LNCaP clone FGC (cell line): Measurements from ENCODE around the gene MATN1.

Source experiments
- DNase-seq: peaks from one replicate; pipeline ENCODE4 v3.0.0-alpha.2; 2011; ENCODE audit warnings: low read depth
- H3K4me3 ChIP-seq: 2 replicates; pipeline ENCODE4 v1.5.1; 2011; ENCODE audit warnings: mild to moderate bottlenecking, low read depth, low read length, control low read depth
- TF ChIP-seq, protein P1 (sequence below): IDR thresholded peaks from 2 replicates; pipeline ENCODE4 v1.5.1; 2012; ENCODE audit warnings: mild to moderate bottlenecking; ENCODE audit not compliant: control insufficient read depth, insufficient read depth; ENCODE audit errors: extremely low read depth

The MATN1 gene

GRCh38 chr1:30733493-30733892 is 10.1 kb upstream of the MATN1 start:
- no peak overlapping the region for H3K4me3 ChIP-seq
- DNase-seq = no peak
- TF ChIP-seq, protein P1, sequence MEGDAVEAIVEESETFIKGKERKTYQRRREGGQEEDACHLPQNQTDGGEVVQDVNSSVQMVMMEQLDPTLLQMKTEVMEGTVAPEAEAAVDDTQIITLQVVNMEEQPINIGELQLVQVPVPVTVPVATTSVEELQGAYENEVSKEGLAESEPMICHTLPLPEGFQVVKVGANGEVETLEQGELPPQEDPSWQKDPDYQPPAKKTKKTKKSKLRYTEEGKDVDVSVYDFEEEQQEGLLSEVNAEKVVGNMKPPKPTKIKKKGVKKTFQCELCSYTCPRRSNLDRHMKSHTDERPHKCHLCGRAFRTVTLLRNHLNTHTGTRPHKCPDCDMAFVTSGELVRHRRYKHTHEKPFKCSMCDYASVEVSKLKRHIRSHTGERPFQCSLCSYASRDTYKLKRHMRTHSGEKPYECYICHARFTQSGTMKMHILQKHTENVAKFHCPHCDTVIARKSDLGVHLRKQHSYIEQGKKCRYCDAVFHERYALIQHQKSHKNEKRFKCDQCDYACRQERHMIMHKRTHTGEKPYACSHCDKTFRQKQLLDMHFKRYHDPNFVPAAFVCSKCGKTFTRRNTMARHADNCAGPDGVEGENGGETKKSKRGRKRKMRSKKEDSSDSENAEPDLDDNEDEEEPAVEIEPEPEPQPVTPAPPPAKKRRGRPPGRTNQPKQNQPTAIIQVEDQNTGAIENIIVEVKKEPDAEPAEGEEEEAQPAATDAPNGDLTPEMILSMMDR = no peak

DNA sequence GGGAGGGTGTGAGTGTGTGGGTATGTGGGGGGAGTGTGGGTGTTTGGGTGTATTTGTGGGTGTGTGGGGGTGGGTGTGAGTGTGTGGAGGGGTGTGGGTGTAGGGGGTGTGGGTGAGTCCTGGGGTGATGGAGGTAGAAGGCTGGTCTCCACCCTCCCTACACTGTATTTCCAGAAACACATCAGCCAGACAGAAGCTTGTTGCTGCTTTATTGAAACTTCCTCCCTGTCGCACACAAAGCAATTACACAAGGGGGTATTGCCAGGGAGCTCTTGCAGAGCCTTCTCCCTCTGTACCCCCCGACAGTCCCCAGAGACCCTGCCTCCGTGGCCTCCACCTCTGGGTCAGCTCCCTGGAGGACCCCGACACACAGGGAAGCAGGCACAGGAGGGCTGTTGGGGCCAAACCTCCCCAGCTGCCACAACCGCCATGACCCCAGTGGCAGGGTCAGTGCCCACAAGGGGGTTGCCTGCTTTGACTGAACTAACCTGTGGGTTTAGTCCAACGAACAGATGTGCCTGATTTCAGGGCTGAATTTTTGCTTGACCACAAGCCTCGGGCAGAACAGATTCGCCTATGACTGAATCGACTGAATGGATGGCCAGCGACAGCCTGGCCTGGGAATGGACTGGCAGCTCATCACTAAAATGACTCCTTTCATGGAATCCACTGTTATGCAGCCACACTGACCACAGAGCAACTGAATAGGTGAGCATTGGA is 9.1 kb upstream of the MATN1 start:
- no peak overlapping the region for H3K4me3 ChIP-seq
- DNase-seq = no peak

DNA sequence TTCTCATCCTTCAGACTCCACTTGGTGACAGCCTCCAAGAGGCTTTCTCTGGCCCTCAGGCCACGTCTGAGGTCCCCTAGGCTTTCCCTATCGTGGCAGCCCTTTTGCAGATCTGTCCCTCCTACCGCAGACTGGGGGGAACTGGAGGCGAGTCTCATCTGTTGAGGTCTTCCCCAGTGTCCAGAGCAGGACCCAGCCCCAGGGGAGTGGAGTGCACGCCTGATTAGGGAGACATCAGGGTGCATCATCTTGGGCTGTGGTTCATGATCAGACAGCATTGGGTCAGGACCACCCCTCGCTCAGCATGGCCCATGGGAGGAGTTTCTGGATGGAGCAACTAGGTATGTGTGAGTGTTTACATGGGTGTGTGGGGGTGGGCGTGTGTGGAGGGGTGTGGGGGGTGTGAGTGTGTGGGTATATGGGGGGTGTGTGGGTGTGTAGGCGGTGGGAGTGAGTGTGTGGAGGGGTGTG is 8.5 kb upstream of the MATN1 start:
- no peak overlapping the region for H3K4me3 ChIP-seq
- TF ChIP-seq, protein P1 = no peak
- no peak for DNase-seq

More for the DNA sequence above, 9.1 kb upstream of the MATN1 start:
- TF ChIP-seq, protein P1 = no peak

- no peak overlapping the region for H3K4me3 ChIP-seq
- TF ChIP-seq, protein P1 = no peak
- no peak for DNase-seq
These were observed 7.9 kb upstream of the MATN1 start for GRCh38 chr1:30731109-30731805.

- no peak for DNase-seq
- no peak overlapping the region for H3K4me3 ChIP-seq
- TF ChIP-seq, protein P1 = no peak
These were observed 7.1 kb upstream of the MATN1 start for GRCh38 chr1:30730346-30731108.

DNA sequence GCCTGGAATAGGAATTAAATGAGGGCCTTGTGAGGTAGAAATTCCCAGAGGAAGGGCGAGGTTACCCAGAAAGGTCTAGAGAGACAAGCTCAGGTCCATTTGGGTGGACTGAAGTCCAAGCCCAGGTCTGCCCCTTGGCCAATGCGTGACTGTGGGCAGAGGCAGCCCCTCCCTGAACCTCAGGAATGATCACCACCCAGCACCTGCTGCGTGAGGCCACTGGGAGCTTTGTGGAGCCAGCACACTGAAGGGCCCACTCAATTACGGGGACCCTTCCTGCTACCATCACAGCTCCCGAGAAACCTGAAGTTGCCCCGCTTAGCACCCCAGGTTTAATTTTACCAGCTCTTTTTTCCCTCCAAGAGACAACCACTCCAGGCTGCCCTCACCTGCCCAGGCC is 6.5 kb upstream of the MATN1 start:
- TF ChIP-seq, protein P1 = no peak
- no peak overlapping the region for H3K4me3 ChIP-seq
- DNase-seq = no peak
